WTC11 (cell line): ENCODE data around the gene UNC13C.

ENCODE experiments used
- ATF6 ChIP-seq: sonication (generic); formaldehyde crosslinking; IDR thresholded peaks from 2 replicates; pipeline ENCODE4 v1.8.1; 2023; ENCODE audit warnings: mild to moderate bottlenecking, missing genetic modification reagents
- CTCF ChIP-seq: fragments of 200-600 bp; IDR thresholded peaks from 2 replicates; pipeline ENCODE4 v1.8.0; 2022; ENCODE audit warnings: antibody characterized with exemption
- ERG ChIP-seq: fragments of 250-450 bp; sonication (Bioruptor Pico); IDR thresholded peaks from 2 replicates; pipeline ENCODE4 v1.8.0; 2021; ENCODE audit warnings: mild to moderate bottlenecking
- ZNF232 ChIP-seq: sonication (generic); formaldehyde crosslinking; IDR thresholded peaks from 2 replicates; pipeline ENCODE4 v1.8.0; 2022; ENCODE audit warnings: mild to moderate bottlenecking, missing genetic modification reagents

- TF ChIP-seq CTCF (no peak), ATF6 (no peak), ERG (CRISPR knock-in tag) (no peak), ZNF232 (no peak)
These were observed 367.6 kb downstream of the UNC13C start for GRCh38 chr15:54345827-54346226.
